SK-N-DZ (cell line): Measurements from ENCODE around the gene SLC43A1.
A peak's percentile ranks its signal among the peaks of the same experiment; 100 is the strongest.

ENCODE experiments used
- DNase-seq: peaks from one replicate; pipeline ENCODE4 v3.0.0-alpha.2; 2015; ENCODE audit warnings: low spot score

SLC43A1 gene

GRCh38 chr11:57479911-57480310, 35.6 kb downstream of the SLC43A1 start:
- DNase-seq, result peak; percentile 53

GRCh38 chr11:57479021-57479663, 36.4 kb downstream of the SLC43A1 start:
- peak; percentile 68 for DNase-seq

GRCh38 chr11:57477507-57478189, 37.9 kb downstream of the SLC43A1 start:
- no peak for DNase-seq

- no peak for DNase-seq
Measured at GRCh38 chr11:57476757-57477506, 38.6 kb downstream of the SLC43A1 start.

- DNase-seq, result no peak
Measured at GRCh38 chr11:57476047-57476756, 39.3 kb downstream of the SLC43A1 start.

- no peak for DNase-seq
Measured at GRCh38 chr11:57475671-57476046, 39.8 kb downstream of the SLC43A1 start.

GRCh38 chr11:57475191-57475590, 40.3 kb downstream of the SLC43A1 start:
- no peak for DNase-seq

- no peak for DNase-seq
Measured at GRCh38 chr11:57474803-57475115, 40.7 kb downstream of the SLC43A1 start.

GRCh38 chr11:57474017-57474802, 41.3 kb downstream of the SLC43A1 start:
- no peak for DNase-seq

GRCh38 chr11:57473285-57473841, 42.1 kb downstream of the SLC43A1 start:
- no peak for DNase-seq

- no peak for DNase-seq
Measured at GRCh38 chr11:57471496-57471895, 44.0 kb downstream of the SLC43A1 start.

- DNase-seq, result no peak
Measured at GRCh38 chr11:57469268-57469667, 46.2 kb downstream of the SLC43A1 start.

GRCh38 chr11:57468276-57468675, 47.2 kb downstream of the SLC43A1 start:
- DNase-seq, result no peak

GRCh38 chr11:57467508-57468157, 47.9 kb downstream of the SLC43A1 start:
- DNase-seq, result no peak

GRCh38 chr11:57466680-57467079, 48.8 kb downstream of the SLC43A1 start:
- no peak for DNase-seq

- no peak for DNase-seq
Measured at GRCh38 chr11:57464539-57465181, 50.8 kb downstream of the SLC43A1 start.

- DNase-seq, result no peak
Measured at GRCh38 chr11:57463671-57464538, 51.6 kb downstream of the SLC43A1 start.

GRCh38 chr11:57462597-57462996, 52.9 kb downstream of the SLC43A1 start:
- no peak for DNase-seq

GRCh38 chr11:57461841-57462489, 53.5 kb downstream of the SLC43A1 start:
- DNase-seq, result no peak
